GM12878 (cell line): ENCODE results near the gene ANKIB1. TPM values are rescaled to one million over a fixed set of nuclear protein-coding genes. Genes with fewer than 3 reads are reported as not detected.

ENCODE experiments used
- ATAC-seq: fragments of 200-7000 bp; cut with Tn5 transposase; 3 replicates; pipeline ENCODE4 v1.9.1; 2020; ENCODE audit warnings: mild to moderate bottlenecking, moderate library complexity
- BruUV-seq: library from RNA; stranded (reverse); fragments of 400-500 nt; replicated peaks from 2 replicates; lab custom pipeline; 2021; lab: Mats Ljungman, UMichigan
- CTCF ChIA-PET: fragments of 300-600 bp; sonication (Branson Sonifier 250); formaldehyde crosslinking; extraction: SDS; loops from one replicate; lab custom pipeline; 2021; ENCODE audit warnings: inconsistent platforms; lab: Yijun Ruan, JAX
- POLR2A ChIA-PET: fragments of 350-600 bp; formaldehyde crosslinking; extraction: SDS; loops from one replicate; lab custom pipeline; 2021; ENCODE audit warnings: inconsistent platforms; lab: Charles Lee
- RAD21 ChIA-PET: fragments of 300-600 bp; sonication (Branson Sonifier 250); formaldehyde crosslinking; loops from one replicate; lab custom pipeline; 2023; ENCODE audit warnings: antibody characterized with exemption; ENCODE audit not compliant: unreplicated experiment; lab: Charles Lee
- SMC1A ChIA-PET: fragments of 300-600 bp; sonication (Branson Sonifier 250); formaldehyde crosslinking; loops from one replicate; lab custom pipeline; 2023; ENCODE audit not compliant: unreplicated experiment, uncharacterized antibody; lab: Charles Lee
- DNase-seq: peaks from one replicate; pipeline ENCODE4 v3.0.0-alpha.2; 2011; ENCODE audit warnings: low read depth, low spot score
- FAIRE-seq: peaks from 3 replicates; lab custom pipeline; 2011; peaks lifted over from hg19 to GRCh38; lab: Jason Lieb, UNC
- H2AFZ ChIP-seq: 2 replicates; pipeline ENCODE4 v1.6.0; 2011; ENCODE audit warnings: low read depth, low read length, control low read depth; ENCODE audit not compliant: control insufficient read depth
- H3K27ac ChIP-seq: 2 replicates; pipeline ENCODE4 v1.5.1; 2011; ENCODE audit warnings: control low read depth; ENCODE audit not compliant: control insufficient read depth, insufficient read depth
- H3K27me3 ChIP-seq, 2 experiments: replicated peaks in 1 of 2; 2 replicates each; pipeline versions ENCODE4 v1.6.0 to v1.6.1; 2011; ENCODE audit warnings: low read length in 1 of 2; ENCODE audit not compliant: control insufficient read depth in 2 of 2, insufficient read depth in 2 of 2
- H3K36me3 ChIP-seq, 2 experiments: 2 replicates each; pipeline ENCODE4 v1.5.1; 2011; ENCODE audit warnings: low read length in 1 of 2; ENCODE audit not compliant: control insufficient read depth in 2 of 2, insufficient read depth in 2 of 2
- H3K4me1 ChIP-seq: 2 replicates; pipeline ENCODE4 v1.6.1; 2011; ENCODE audit warnings: mild to moderate bottlenecking, low read length, moderate library complexity, mixed read lengths; ENCODE audit not compliant: control insufficient read depth, insufficient read depth
- H3K4me2 ChIP-seq: 2 replicates; pipeline ENCODE4 v1.6.0; 2011; ENCODE audit warnings: control low read depth; ENCODE audit not compliant: control insufficient read depth, insufficient read depth
- H3K4me3 ChIP-seq: fragments of 200-600 bp; sonication (generic); 2 replicates; pipeline ENCODE4 v1.5.1; 2016
- H3K79me2 ChIP-seq: 2 replicates; pipeline ENCODE4 v1.6.0; 2011; ENCODE audit warnings: low read length; ENCODE audit not compliant: control insufficient read depth, insufficient read depth
- H3K9ac ChIP-seq: 2 replicates; pipeline ENCODE4 v1.8.0; 2011; ENCODE audit warnings: low read length, control low read depth, mixed read lengths; ENCODE audit not compliant: control insufficient read depth, insufficient read depth
- H3K9me3 ChIP-seq: replicated peaks from 3 replicates; pipeline ENCODE4 v1.5.1; 2011; ENCODE audit warnings: mild to moderate bottlenecking, low read length; ENCODE audit not compliant: control insufficient read depth, insufficient read depth
- H4K20me1 ChIP-seq: 2 replicates; pipeline ENCODE4 v1.6.0; 2011; ENCODE audit not compliant: control insufficient read depth, insufficient read depth
- CHD2 ChIP-seq: IDR thresholded peaks from 2 replicates; pipeline ENCODE4 v1.6.1; 2011; ENCODE audit warnings: low read depth, low read length, improper control_type of control experiment, borderline replicate concordance
- DPF2 ChIP-seq: fragments of 450-650 bp; IDR thresholded peaks from 2 replicates; pipeline ENCODE4 v1.6.1; 2017; ENCODE audit warnings: mild to moderate bottlenecking
- E2F4 ChIP-seq: IDR thresholded peaks from 2 replicates; pipeline ENCODE4 v1.6.1; 2012; ENCODE audit warnings: low read depth, low read length, improper control_type of control experiment
- EP300 ChIP-seq, 2 experiments: fragments of 150-350 bp in 1 of 2; IDR thresholded peaks; 2 replicates each; pipeline ENCODE4 v1.6.1; 2011 to 2012; ENCODE audit warnings: low read depth in 2 of 2, low read length in 2 of 2, borderline replicate concordance in 1 of 2, improper control_type of control experiment in 1 of 2, inconsistent platforms in 1 of 2; ENCODE audit not compliant: control insufficient read depth in 1 of 2
- EZH2 ChIP-seq: IDR thresholded peaks from 2 replicates; pipeline ENCODE4 v1.6.1; 2012; ENCODE audit warnings: low read depth, mild to moderate bottlenecking, control low read depth, inconsistent platforms, low read length, borderline replicate concordance; ENCODE audit not compliant: control insufficient read depth
- FOS ChIP-seq: IDR thresholded peaks from 3 replicates; pipeline ENCODE4 v1.6.1; 2011; ENCODE audit warnings: borderline replicate concordance; ENCODE audit not compliant: insufficient read length; ENCODE audit errors: extremely low read depth
- KDM1A ChIP-seq: fragments of 200-600 bp; sonication (generic); IDR thresholded peaks from 2 replicates; pipeline ENCODE4 v1.6.1; 2016; ENCODE audit warnings: borderline replicate concordance
- NKRF ChIP-seq: fragments of 450-650 bp; conservative IDR thresholded peaks from 2 replicates; pipeline ENCODE4 v1.6.1; 2017; ENCODE audit warnings: mild to moderate bottlenecking, moderate library complexity
- RFX5 ChIP-seq: IDR thresholded peaks from 2 replicates; pipeline ENCODE4 v1.6.1; 2011; ENCODE audit warnings: low read depth, low read length, improper control_type of control experiment
- TBL1XR1 ChIP-seq: IDR thresholded peaks from 2 replicates; pipeline ENCODE4 v1.6.1; 2012; ENCODE audit warnings: low read depth, low read length, improper control_type of control experiment
- TCF7 ChIP-seq: IDR thresholded peaks from 2 replicates; pipeline ENCODE4 v1.6.1; 2014; ENCODE audit warnings: antibody characterized with exemption, borderline replicate concordance
- YY1 ChIP-seq: IDR thresholded peaks from 2 replicates; pipeline ENCODE4 v1.6.1; 2011; ENCODE audit warnings: low read depth, mild to moderate bottlenecking, low read length
- ZNF24 ChIP-seq: fragments of 450-650 bp; IDR thresholded peaks from 2 replicates; pipeline ENCODE4 v1.6.1; 2017; ENCODE audit warnings: antibody characterized with exemption, mild to moderate bottlenecking
- ZSCAN29 ChIP-seq: fragments of 450-650 bp; IDR thresholded peaks from 2 replicates; pipeline ENCODE4 v1.6.1; 2017; ENCODE audit warnings: mild to moderate bottlenecking, moderate library complexity
- WGBS: methylation state at CpG from one replicate; pipeline ENCODE4 v1.1.6; 2016; ENCODE audit warnings: low lambda C conversion rate; ENCODE audit not compliant: insufficient replicate concordance, insufficient coverage; ENCODE audit errors: missing lambda C conversion rate; 5-methylcytosine and 5-hydroxymethylcytosine counted together
- in situ Hi-C: fragments of 300-500 bp; cut with MboI; formaldehyde crosslinking; loops from 9 replicates; pipeline ENCODE4 v1.14.3; 2018; ENCODE audit warnings: mixed read lengths
- intact Hi-C: fragments of 100-400 bp; cut with micrococcal nuclease; formaldehyde crosslinking; loops from one replicate; pipeline ENCODE4 v1.14.2; 2022; ENCODE audit not compliant: unreplicated experiment
- polyA plus RNA-seq, 11 experiments: library from polyadenylated mRNA; depleted of rRNA in 4 of 11; unstranded in 6 of 11; stranded (reverse) in 5 of 11; fragments of >200 nt; fragmentation: Nextera tagmentation in 4 of 11; fragmentation: Illumina TruSeq in 1 of 11; extraction: Ambion mirVana in 4 of 11; extraction: Trizol in 1 of 11; gene quantifications; 1 replicate in 1 of 11; 2 replicates in 10 of 11; pipeline versions ENCODE4 v1.2.1 to v1.2.3, GENCODE V29; 2011 to 2016; ENCODE audit warnings: inconsistent platforms in 2 of 11, missing spikeins in 2 of 11, low read depth in 1 of 11
- total RNA-seq, 4 experiments: library from RNA; depleted of rRNA in 3 of 4; stranded (reverse); fragments of >200 nt in 3 of 4; fragmentation: Illumina TruSeq in 1 of 4; extraction: Trizol in 1 of 4; gene quantifications; 2 replicates each; pipeline versions ENCODE4 v1.2.1 to v1.2.3, GENCODE V29; 2013 to 2021
- TF ChIP-seq, protein P1 (sequence below): IDR thresholded peaks from 2 replicates; pipeline ENCODE4 v1.6.1; 2011; ENCODE audit warnings: low read depth, mild to moderate bottlenecking, low read length, moderate library complexity, borderline replicate concordance; ENCODE audit errors: extremely low read depth

Gene ANKIB1
- total and polyA plus RNA-seq, 10 of the 15 experiments (the other 5 are each of a cell fraction or from before 2014, with no cell fraction given), result 9.0 to 54.0 (median 21.9) TPM

DNA sequence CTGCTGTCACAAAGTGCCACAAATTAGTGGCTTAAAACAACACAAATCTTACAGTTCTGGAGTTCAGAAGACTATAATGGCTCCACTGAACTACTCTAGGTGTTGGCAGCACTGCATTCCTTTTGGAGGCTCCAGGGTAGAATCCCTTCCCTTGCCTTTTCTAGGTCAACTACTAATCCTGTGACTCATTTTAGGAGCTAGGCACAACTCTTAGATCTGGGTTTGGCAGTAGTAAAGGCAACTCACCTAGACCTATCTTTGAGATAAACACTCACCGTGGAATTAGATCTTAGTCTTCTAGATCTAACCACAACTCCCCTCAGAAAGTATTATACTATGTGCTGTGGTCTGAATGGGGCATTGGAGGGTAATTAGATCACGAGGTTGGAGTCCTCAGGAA, 60.4 kb downstream of the ANKIB1 start:
- no peak for ATAC-seq
- H3K27ac ChIP-seq, result no peak overlapping the region
- H3K79me2 ChIP-seq, result no peaks in the 10 kb centered on the region
- H3K9me3 ChIP-seq, result no peaks in the 10 kb centered on the region
- SMC1A ChIA-PET, result interaction anchor here (2.0 kb wide), 1 partner anchor 13 kb away, joined by 5 read pairs; no protein-coding TSS in a partner anchor
- POLR2A ChIA-PET, result no interaction called here
- no peaks in the 10 kb centered on the region for H3K4me1 ChIP-seq
- no peaks in the 10 kb centered on the region for H3K27me3 ChIP-seq
- no peak overlapping the region for H2AFZ ChIP-seq
- in situ Hi-C loops, result no loop called here
- H4K20me1 ChIP-seq, result no peaks in the 10 kb centered on the region
- intact Hi-C loops, result no loop called here
- no peak overlapping the region for H3K4me3 ChIP-seq
- RAD21 ChIA-PET, result no interaction called here
- no TSS peak for BruUV-seq
- no peak overlapping the region for H3K4me2 ChIP-seq
- no peak for FAIRE-seq
- no peak for DNase-seq
- CTCF ChIA-PET, result no interaction called here
- WGBS, result 98% methylated on average over 2 of the region's 2 CpGs
- no peak for TF ChIP-seq YY1
- no peak for TF ChIP-seq CHD2
- TF ChIP-seq KDM1A, result no peak
- no peak for TF ChIP-seq ZNF24
- no peak for TF ChIP-seq TBL1XR1
- TF ChIP-seq FOS, result no peak
- no peak for TF ChIP-seq ZSCAN29
- no peak for TF ChIP-seq EZH2
- no peak for TF ChIP-seq RFX5
- TF ChIP-seq DPF2, result no peak
- no peak for TF ChIP-seq E2F4
- no peak for TF ChIP-seq NKRF
- TF ChIP-seq EP300 (IDR thresholded peaks at IDR 0.05; ENCODE audit: borderline replicate concordance in 1 of 2, control insufficient read depth in 1 of 2, low read depth in 2 of 2, low read length in 2 of 2), result no peak
- no peak for TF ChIP-seq TCF7
- TF ChIP-seq, protein P1, sequence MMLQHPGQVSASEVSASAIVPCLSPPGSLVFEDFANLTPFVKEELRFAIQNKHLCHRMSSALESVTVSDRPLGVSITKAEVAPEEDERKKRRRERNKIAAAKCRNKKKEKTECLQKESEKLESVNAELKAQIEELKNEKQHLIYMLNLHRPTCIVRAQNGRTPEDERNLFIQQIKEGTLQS, result no peak
- H3K9ac ChIP-seq, result no peak overlapping the region
- H3K36me3 ChIP-seq, result no peaks in the 10 kb centered on the region
